Measurements from ENCODE around the gene SYNE2.

Gene SYNE2

GRCh38 chr14:64266239-64266638, 413.4 kb downstream of the SYNE2 start:
- Histone ChIP-seq H3K27me3 (no peaks in the 10 kb centered on the region), H3K27ac (no peak overlapping the region), H3K9me3 (no peaks in the 10 kb centered on the region), H3K4me1 (ENCODE audit: control insufficient read depth in 1 of 2, insufficient read depth in 1 of 2, low read depth in 1 of 2, low read length in 1 of 2) (no peaks in the 10 kb centered on the region), H3K36me3 (no peaks in the 10 kb centered on the region), H3K4me3 (ENCODE audit: low read depth in 1 of 2, low read length in 1 of 2) (no peak overlapping the region)
- TF ChIP-seq CTCF (IDR thresholded peaks at IDR 0.05) = no peak

GRCh38 chr14:64272019-64272418, 419.2 kb downstream of the SYNE2 start:
- no peak overlapping the region for H3K27ac ChIP-seq
- no peak for TF ChIP-seq CTCF (IDR thresholded peaks at IDR 0.05)
- H3K36me3 ChIP-seq = no peaks in the 10 kb centered on the region
- no peaks in the 10 kb centered on the region for H3K27me3 ChIP-seq
- no peaks in the 10 kb centered on the region for H3K4me1 ChIP-seq (ENCODE audit: control insufficient read depth in 1 of 2, insufficient read depth in 1 of 2, low read depth in 1 of 2, low read length in 1 of 2)
- H3K9me3 ChIP-seq = no peaks in the 10 kb centered on the region
- H3K4me3 ChIP-seq (ENCODE audit: low read depth in 1 of 2, low read length in 1 of 2) = no peak overlapping the region
